Right lobe of liver (tissue), 6 donors: Measurements from ENCODE around the gene DIPK2A. TPM values are rescaled to one million over a fixed set of nuclear protein-coding genes. Genes with fewer than 3 reads are reported as not detected.

Experiments
- ATAC-seq, 4 donors: fragments of 200-7000 bp; cut with Tn5 transposase; one replicate each; pipeline ENCODE4 v1.9.1; 2020; ENCODE audit warnings: mild to moderate bottlenecking in 4 of 4, moderate library complexity in 4 of 4
- DNase-seq, 3 donors: peaks; one replicate each; pipeline ENCODE4 v3.0.0-alpha.2; 2020
- H3K27ac ChIP-seq, 3 donors: fragments of 200-600 bp; one replicate each; pipeline ENCODE4 v1.8.0; 2022
- H3K27me3 ChIP-seq, 2 donors: fragments of 200-600 bp; one replicate each; pipeline ENCODE4 v1.8.0; 2022
- H3K36me3 ChIP-seq, 4 donors: fragments of 200-600 bp; sonication (generic) in 1 of 4; one replicate each; pipeline versions ENCODE4 v1.5.1 to v1.8.0; 2017 to 2022; ENCODE audit warnings: control low read depth in 1 of 4
- H3K4me1 ChIP-seq, 4 donors: fragments of 200-600 bp; sonication (generic) in 1 of 4; one replicate each; pipeline versions ENCODE4 v1.5.1 to v1.8.0; 2017 to 2022; ENCODE audit warnings: control low read depth in 1 of 4
- H3K4me3 ChIP-seq, 3 donors: fragments of 200-600 bp; one replicate each; pipeline ENCODE4 v1.8.0; 2022
- H3K9me3 ChIP-seq, 4 donors: fragments of 200-600 bp; sonication (generic) in 1 of 4; one replicate each; pipeline versions ENCODE4 v1.5.1 to v1.8.0; 2017 to 2022; ENCODE audit warnings: control low read depth in 1 of 4
- POLR2A ChIP-seq: fragments of 450-650 bp; IDR thresholded peaks from one replicate; pipeline ENCODE4 v1.6.1; 2017; ENCODE audit warnings: antibody characterized with exemption, mild to moderate bottlenecking
- WGBS: methylation state at CpG from one replicate; pipeline ENCODE4 v1.1.6; 2018; ENCODE audit warnings: low coverage, low lambda C conversion rate; ENCODE audit not compliant: insufficient coverage; ENCODE audit errors: missing lambda C conversion rate; 5-methylcytosine and 5-hydroxymethylcytosine counted together
- intact Hi-C, 2 donors: fragments of 100-400 bp; cut with DNase I; formaldehyde crosslinking; loops; one replicate each; pipeline versions ENCODE4 v1.11.2 to v1.14.1; 2022
- total RNA-seq, 6 experiments: library from RNA; depleted of rRNA in 2 of 6; stranded (reverse); fragments of >200 nt in 2 of 6; fragmentation: NEBNext Ultra II Directional in 3 of 6; extraction: Animal tissue kit (Norgen Biotek cat#: 25700) in 3 of 6; gene quantifications; one replicate each; pipeline versions ENCODE4 v1.1.0 to v1.2.4, GENCODE V29; 2016 to 2023
- TF ChIP-seq, protein P1 (sequence below), 4 donors: fragments of 200-600 bp in 3 of 4; fragments of 450-650 bp in 1 of 4; IDR thresholded peaks; one replicate each; pipeline versions ENCODE4 v1.5.1 to v1.8.0; 2016 to 2022; ENCODE audit warnings: antibody characterized with exemption in 4 of 4, mild to moderate bottlenecking in 2 of 4
- donor health status: DM: no; HTN: yes; CAD: no.
- donor health status: DM: no; HTN: no; CAD: no.
- donor health status: DM: no; HTN: no; CAD: no.
- donor health status: DM: no; HTN: yes; CAD: no.
- donor health status: DM: no; HTN: yes; CAD: no.

DIPK2A gene
- total RNA-seq, 6 experiments from 2014 or later = 5.4 to 16.6 (median 14.5) TPM

DNA sequence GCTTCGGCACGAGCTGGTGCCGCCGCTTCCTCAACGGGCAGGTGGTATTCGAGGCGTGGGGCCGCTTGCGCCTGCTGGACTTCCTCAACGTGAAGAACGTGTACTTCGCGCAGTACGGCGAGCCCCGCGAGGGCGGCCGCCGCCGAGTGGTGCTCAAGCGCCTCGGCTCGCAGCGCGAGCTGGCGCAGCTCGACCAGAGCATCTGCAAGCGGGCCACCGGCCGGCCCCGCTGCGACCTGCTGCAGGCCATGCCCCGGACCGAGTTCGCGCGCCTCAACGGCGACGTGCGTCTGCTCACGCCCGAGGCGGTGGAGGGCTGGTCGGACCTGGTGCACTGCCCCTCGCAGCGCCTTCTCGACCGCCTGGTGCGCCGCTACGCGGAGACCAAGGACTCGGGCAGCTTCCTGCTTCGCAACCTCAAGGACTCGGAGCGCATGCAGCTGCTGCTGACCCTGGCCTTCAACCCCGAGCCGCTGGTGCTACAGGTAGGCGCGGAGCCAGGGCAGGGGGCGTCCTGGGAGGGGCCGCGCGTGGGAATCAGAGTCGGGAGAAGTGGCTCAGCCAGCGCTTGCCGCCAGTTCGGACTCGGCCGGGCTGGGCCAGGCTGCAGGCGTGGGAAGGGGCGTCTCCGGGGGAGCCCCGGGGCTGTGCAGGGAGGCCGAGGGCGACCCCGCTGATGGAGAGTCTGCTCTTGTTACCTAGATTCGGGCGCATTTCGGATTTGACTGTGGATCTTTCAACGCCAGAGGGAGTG is 1.1 kb downstream of the DIPK2A start:
- Histone ChIP-seq H3K36me3 (no peaks in the 10 kb centered on the region), H3K27ac (peak overlapping the region; percentile 95 to 99 (median 98)), H3K27me3 (no peaks in the 10 kb centered on the region), H3K4me3 (peak overlapping the region; percentile 70 to 89 (median 87)), H3K9me3 (no peaks in the 10 kb centered on the region), H3K4me1 (peaks cover 0 to 23% (median 4%) of the 10 kb centered on the region in 4 donors)
- no peak for TF ChIP-seq POLR2A
- TF ChIP-seq, protein P1, sequence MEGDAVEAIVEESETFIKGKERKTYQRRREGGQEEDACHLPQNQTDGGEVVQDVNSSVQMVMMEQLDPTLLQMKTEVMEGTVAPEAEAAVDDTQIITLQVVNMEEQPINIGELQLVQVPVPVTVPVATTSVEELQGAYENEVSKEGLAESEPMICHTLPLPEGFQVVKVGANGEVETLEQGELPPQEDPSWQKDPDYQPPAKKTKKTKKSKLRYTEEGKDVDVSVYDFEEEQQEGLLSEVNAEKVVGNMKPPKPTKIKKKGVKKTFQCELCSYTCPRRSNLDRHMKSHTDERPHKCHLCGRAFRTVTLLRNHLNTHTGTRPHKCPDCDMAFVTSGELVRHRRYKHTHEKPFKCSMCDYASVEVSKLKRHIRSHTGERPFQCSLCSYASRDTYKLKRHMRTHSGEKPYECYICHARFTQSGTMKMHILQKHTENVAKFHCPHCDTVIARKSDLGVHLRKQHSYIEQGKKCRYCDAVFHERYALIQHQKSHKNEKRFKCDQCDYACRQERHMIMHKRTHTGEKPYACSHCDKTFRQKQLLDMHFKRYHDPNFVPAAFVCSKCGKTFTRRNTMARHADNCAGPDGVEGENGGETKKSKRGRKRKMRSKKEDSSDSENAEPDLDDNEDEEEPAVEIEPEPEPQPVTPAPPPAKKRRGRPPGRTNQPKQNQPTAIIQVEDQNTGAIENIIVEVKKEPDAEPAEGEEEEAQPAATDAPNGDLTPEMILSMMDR (IDR thresholded peaks at IDR 0.05) = peak; percentile 40 to 49 (median 44)
- intact Hi-C loops = no loop called here
- ATAC-seq = peak; percentile 20 to 51 (median 40)
- WGBS = no CpG with 5 or more reads among the region's 83 CpGs
- peak; percentile 77 to 86 (median 79) for DNase-seq

DNA sequence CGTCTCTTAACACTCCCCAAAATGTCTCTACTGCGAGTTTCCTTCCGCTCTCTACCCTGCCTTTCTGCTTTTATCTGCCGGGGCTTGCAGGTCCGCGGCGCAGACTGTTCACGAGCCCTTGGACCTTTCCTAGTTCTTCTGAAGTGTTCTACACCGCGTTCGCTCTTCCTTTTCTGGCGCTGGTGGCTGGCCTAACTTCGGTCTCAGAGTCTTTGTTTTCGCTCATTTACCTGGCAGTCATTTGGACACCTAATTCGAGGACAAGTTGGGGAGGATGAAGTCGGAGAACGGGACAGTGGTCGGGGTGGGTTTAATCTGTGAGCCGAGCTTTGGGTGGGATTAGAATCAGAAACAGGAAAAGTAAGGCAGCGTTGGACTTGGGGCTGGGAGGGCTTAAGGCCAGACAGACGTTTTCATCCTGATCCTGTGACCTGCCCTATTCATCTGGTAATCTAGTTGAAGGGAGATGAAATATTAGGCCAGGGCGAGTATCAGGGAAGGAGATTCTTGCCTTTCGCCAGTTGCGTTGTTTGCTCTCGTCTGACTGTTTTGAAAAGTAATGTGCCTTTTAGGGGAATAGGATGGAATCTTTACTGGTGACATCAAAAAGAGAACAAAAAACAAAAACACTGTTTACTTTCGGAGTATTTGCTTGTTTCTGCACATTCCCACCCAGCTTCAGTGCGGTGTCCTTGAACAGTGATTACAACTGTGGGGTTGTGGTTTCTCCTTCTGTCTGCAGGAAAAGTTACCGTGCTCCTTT is 1.8 kb downstream of the DIPK2A start:
- peak; percentile 45 for TF ChIP-seq POLR2A
- TF ChIP-seq, protein P1 (IDR thresholded peaks at IDR 0.05) = no peak
- intact Hi-C loops = no loop called here
- Histone ChIP-seq H3K9me3 (no peaks in the 10 kb centered on the region), H3K4me3 (peak overlapping the region; percentile 70 to 89 (median 87)), H3K4me1 (peaks cover 0 to 23% (median 4%) of the 10 kb centered on the region in 4 donors), H3K27me3 (no peaks in the 10 kb centered on the region), H3K36me3 (no peaks in the 10 kb centered on the region), H3K27ac (peak overlapping the region; percentile 95 to 99 (median 98))
- DNase-seq (no peak), ATAC-seq (peak; percentile 37 to 47 (median 42))
- WGBS = under 1% methylated on average over 28 of the region's 28 CpGs

DNA sequence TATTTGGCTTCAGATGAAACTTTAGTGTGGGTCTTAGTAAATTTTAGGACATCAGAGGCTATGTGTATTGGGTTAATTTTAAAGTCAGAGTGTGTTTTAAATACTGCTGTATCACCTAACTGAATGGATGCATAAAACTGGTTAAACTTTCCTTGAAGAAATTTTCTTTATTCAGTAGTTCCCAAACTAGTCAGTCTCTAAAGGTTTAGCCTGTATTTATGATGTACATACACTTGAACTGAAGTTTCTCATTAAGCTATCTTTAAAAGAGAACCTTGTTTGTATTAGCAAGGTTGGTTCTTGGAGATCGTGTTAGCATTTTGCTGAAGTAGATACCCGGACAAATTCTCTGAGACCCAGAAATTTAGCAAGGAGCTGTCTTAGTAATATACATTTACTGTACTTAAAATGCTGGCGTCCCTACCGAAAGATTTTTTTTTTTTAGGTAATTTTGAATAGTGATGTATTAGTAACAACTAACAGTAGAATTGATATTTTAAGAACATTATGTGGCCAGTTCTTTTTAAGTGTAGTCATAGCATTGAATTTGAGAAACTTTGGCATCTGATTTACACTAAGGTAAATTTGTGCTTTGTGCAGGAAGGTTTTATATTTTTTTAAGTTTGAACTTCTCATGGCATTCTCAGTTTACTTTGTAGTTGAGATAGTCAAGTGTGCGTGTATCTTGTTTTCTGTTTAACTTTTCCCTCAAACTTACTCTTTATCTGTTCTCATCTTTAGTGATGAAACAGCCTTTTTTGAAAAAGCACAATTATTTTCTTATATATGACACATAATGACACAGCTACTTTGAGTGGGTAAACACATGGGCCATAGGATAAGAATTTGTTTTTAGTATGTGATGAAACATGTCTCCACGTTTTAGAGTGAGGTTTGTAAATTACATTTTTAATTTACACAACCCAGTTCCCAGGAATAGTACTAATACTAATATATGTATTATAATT is 2.9 kb downstream of the DIPK2A start:
- ATAC-seq (no peak), DNase-seq (no peak)
- Histone ChIP-seq H3K4me1 (peaks cover 0 to 23% (median 4%) of the 10 kb centered on the region in 4 donors), H3K4me3 (peak overlapping the region; percentile 70 to 89 (median 87)), H3K27me3 (no peaks in the 10 kb centered on the region), H3K9me3 (no peaks in the 10 kb centered on the region), H3K27ac (peak overlapping the region; percentile 95 to 99 (median 98)), H3K36me3 (no peaks in the 10 kb centered on the region)
- TF ChIP-seq POLR2A = no peak
- TF ChIP-seq, protein P1 (IDR thresholded peaks at IDR 0.05) = no peak
- intact Hi-C loops = no loop called here
- WGBS = 4% methylated on average over 6 of the region's 6 CpGs

DNA sequence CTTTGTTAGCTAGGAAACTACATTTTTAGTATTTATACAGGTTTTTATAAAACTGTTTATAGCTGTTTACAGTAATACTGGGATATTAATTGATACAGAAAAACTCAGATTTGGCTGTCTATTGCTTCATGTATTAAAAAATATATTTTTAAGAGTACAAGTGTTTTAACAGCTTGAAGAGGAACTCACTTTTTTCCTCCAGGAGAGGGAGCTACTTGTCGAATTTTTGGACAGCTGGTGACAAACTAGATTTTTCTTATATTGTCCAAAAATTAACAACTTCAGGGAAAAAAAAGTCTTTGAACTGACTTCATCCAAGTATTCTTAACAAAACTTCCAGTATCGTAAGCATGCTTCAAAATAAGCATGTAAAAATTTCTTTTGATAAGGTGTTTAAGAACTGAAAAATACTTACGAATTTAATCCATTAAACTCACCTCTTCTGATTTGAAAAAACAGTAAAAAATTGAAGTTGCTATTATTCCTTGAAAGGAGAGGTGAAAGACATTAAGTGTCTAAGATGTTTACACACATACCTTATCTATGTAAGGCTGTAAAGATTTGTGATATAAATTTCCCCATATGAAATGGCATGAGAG is 4.0 kb downstream of the DIPK2A start:
- 20% methylated on average over 3 of the region's 3 CpGs for WGBS
- no peak overlapping the region for H3K4me3 ChIP-seq
- ATAC-seq = no peak
- intact Hi-C loops = no loop called here
- H3K36me3 ChIP-seq = no peaks in the 10 kb centered on the region
- H3K27me3 ChIP-seq = no peaks in the 10 kb centered on the region
- H3K4me1 ChIP-seq = peaks cover 0 to 23% (median 4%) of the 10 kb centered on the region in 4 donors
- H3K27ac ChIP-seq = peak overlapping the region in 1 of 3 donors; percentile 10
- H3K9me3 ChIP-seq = no peaks in the 10 kb centered on the region
- no peak for TF ChIP-seq POLR2A
- TF ChIP-seq, protein P1 (IDR thresholded peaks at IDR 0.05) = peak; percentile 58 to 64 (median 60)
- no peak for DNase-seq
